Femur (tissue), 1 donor: ENCODE measurements around the gene KCTD14.
"Not testable (repeated sequence)": the region's sequence is repeated elsewhere in the genome, so short reads cannot be mapped to it uniquely, and the experiment has no call there.

ENCODE experiments used
- DNase-seq: peaks from one replicate; pipeline ENCODE4 v3.0.0-alpha.2; 2017

The KCTD14 gene

GRCh38 chr11:78045851-78046485, 22.9 kb upstream of the KCTD14 start:
- peak; percentile 91 for DNase-seq

GRCh38 chr11:78044706-78045105, 21.6 kb upstream of the KCTD14 start:
- no peak for DNase-seq

DNA sequence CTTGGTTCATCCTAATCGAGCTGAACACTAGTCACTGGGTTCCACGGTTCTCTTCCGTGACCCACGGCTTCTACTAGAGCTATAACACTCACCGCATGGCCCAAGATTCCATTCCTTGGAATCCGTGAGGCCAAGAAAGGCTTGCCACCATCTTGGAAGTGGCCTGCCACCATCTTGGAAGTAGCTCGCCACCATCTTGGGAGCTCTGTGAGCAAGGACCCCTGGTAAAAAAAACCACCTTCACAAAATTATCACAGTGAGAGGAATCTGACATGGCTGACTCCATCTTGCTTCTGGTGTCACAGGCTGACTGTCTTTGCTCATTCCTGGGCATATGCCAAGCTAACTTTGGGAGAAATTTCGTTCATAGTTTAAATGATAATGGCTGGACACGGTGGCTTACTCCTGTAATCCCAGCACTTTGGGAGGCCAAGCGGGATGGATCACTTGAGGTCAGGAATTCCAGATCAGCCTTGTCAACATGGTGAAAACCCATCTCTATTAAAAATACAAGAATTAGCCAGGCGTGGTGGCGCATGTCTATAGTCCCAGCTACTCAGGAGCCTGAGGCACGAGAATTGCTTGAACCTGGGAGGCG, 18.9 kb upstream of the KCTD14 start:
- no peak for DNase-seq

GRCh38 chr11:78041380-78041719, 18.3 kb upstream of the KCTD14 start:
- not testable (repeated sequence) for DNase-seq

- no peak for DNase-seq
These were observed 17.8 kb upstream of the KCTD14 start for GRCh38 chr11:78040691-78041379.

GRCh38 chr11:78039919-78040671, 17.0 kb upstream of the KCTD14 start:
- DNase-seq, result peak; percentile 78

- no peak for DNase-seq
These were observed 16.4 kb upstream of the KCTD14 start for GRCh38 chr11:78039391-78039918.

GRCh38 chr11:78038697-78039313, 15.7 kb upstream of the KCTD14 start:
- DNase-seq, result no peak

DNA sequence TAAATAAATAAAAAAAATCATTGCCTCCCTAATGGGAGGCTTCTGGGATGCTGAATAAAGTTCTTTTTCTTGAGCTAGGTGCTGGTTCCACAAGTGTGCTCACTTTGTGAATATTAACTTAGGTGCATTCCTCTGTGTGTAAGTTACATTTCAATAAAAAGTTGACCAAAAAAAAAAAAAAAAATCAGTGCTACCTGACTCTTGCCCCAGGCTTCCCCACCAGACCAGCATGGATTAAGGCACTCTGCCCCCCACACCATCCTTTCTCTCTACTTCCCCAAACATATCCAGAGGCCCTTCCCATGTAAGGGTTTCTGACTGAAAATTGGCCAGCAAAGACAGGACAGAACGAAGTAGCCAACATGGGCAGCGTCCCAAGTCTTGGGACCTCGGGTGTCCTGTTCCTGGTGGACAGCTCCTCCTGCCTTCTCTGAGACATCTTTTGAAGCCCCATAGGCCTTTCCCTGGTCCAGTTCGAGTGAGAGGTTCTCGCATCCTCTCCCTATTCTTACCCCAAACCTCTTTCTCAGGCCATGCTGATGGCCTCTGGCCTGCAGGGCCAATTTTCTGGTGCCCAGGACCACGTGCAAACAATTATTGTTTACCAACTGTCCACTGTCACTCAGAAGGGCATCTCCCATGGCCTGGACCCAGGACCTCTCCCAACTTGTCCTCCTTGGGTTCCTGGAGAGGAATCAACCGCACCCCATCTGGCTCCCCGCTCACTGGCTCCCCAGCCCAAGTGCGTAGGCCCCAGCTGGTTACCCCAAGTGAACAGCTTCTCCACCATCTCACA, 14.9 kb upstream of the KCTD14 start:
- DNase-seq, result no peak

DNA sequence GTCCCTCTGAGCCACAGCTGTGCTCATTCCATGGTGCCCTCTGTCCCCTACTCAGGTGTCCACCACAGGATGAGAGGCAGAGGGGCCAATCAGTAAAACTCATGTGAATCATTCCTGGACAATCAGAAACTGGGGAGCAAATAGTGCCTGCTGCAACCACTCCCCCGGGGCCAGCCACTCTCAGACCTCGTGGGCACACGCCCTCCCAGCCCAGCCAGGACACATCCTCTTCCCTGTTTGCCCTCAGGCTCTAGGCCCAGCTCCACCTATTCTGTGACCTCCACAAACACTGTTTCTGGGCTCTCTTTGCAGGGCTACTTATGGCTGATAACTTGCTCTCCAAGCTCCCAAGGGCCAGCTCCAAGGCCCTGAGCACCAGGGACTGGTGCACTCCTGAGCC, 14.0 kb upstream of the KCTD14 start:
- no peak for DNase-seq

DNA sequence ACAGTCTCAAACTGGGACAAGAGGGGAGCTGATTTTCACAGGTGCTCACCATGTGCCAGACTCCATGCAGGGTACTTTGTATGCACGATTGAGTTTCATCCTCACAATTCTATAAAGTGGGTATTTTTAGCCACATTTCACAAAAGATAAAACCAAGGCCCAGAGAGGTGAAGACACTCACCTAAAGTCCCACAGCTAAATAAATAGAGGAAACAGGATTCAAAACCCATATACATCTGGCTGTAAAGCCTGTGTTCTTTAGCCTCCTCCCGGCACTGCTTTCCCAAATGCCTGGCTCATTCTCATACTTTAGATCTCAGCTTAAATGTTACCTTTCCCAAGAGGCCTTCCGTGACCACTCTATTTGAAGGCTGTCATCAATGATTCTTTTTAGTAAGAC, 13.2 kb upstream of the KCTD14 start:
- no peak for DNase-seq

- no peak for DNase-seq
These were observed 11.5 kb upstream of the KCTD14 start for GRCh38 chr11:78034623-78035022.

DNA sequence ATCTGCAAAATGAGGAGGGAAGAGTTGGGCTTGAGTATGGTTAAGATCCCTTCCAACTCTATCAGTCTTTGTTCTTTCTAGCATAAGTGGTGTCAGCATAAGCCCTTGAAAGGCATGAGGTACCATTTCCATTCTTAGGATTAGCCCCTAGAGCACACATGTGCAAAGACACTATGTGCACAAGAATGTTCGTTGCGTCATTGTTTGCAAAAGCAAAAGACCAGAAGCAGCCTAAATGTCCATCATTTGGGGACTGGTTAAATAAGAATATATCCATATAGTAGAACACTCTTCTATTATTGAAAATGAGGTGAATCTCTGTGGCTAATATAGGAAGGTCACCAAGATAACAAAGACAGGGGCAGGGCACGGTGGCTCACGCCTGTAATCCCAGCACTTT, 10.0 kb upstream of the KCTD14 start:
- DNase-seq, result no peak

DNA sequence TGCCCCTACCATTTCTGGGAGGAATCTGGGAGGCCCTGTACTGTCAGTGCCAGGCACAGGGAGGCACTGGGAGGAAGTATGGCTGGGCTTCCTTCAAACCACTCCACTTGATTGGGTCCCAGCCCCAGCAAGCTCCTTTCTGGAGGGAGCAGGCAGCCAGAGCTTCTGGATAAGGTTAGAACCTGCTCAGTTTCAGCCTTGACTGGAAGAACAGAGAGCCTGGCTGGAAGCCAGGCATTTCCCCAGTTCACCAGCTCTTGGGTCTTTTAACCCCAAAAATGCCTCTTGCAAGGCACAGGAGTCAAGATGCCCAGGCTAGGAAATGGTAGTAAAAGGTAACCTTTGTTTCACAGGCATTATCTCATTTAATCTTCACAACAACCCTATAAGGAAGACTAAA, 9.0 kb upstream of the KCTD14 start:
- DNase-seq, result no peak

- DNase-seq, result no peak
These were observed 8.6 kb upstream of the KCTD14 start for GRCh38 chr11:78031629-78032028.

DNA sequence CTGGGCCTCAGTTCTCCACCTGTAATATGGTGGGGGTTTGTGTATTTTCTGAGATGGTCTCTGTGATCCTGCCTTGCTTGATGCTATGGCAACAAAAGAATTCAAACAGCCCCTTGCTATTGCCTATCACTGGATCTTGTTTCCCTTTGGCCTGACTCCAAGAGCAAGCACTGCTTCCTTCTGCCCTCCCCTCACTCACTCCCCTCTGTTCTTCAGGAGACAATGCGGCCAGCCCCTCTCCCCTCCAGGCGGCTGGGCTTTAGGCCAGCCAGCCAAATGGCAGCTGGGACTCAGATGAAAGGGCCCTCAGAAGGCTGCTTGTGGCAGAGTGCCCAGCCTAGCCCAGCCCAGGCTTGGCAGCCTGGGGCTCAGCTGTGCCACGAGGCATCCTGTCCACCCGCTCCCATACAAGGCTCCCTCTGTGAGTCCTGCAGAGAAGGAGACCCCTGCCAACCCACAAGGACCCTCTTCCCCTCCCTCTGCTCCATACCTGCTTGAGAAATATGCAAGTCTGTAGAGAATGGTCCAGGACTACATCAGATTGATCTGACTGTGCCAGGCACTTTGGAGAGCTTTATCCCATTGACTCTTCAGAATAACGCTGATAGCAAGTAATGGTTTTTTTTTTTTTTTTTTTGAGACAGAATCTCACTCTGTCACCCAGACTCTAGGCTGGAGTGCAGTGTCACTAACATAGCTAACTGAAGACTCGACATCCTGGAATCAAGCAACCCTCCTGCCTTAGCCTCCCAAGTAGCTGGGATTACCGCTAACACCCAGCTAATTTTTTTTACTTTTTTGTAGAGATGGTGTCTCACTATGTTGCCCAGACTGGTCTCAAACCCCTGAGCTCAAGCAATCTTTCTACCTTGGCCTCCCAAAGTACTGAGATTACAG, 7.6 kb upstream of the KCTD14 start:
- peak; percentile 91 for DNase-seq

DNA sequence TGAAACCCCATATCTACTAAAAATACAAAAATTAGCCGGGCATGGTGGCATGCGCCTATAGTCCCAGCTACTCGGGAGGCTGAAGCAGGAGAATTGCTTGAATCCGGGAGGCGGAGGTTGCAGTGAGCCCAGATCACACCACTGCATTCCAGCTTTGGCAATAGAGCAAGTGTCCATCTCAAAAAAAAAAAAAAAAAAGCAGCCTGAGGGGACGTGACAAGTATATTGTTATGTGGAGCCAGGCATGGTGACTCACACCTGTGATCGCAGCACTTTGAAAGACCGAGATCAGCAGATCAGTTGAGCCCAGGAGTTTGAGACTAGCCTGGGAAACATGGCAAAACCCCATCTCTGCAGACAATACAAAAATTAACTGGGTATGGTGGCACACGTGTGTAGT, 5.3 kb upstream of the KCTD14 start:
- not testable (repeated sequence) for DNase-seq

DNA sequence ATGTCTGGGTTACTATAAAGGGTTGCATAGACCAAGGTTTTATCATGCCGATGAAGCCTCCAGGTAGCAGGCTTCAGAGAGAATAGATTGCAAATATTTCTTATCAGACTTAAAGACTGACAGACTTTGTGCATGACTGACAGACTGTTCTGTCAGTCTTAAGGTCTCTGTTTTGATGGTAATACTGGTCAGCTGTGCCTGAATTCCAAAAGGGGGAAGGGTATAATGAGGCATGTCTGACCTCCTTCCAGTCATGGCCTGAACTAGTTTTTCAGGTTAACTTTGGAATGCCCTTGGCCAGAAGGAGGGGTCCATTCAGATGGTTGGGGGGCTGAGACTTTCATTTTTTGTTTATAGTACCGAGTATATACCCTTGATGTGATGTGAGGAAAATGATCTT, 4.7 kb upstream of the KCTD14 start:
- DNase-seq, result no peak

- DNase-seq, result no peak
These were observed 2.3 kb upstream of the KCTD14 start for GRCh38 chr11:78025378-78025777.

- no peak for DNase-seq
These were observed 350 bp upstream of the KCTD14 start for GRCh38 chr11:78023426-78023825.

DNA sequence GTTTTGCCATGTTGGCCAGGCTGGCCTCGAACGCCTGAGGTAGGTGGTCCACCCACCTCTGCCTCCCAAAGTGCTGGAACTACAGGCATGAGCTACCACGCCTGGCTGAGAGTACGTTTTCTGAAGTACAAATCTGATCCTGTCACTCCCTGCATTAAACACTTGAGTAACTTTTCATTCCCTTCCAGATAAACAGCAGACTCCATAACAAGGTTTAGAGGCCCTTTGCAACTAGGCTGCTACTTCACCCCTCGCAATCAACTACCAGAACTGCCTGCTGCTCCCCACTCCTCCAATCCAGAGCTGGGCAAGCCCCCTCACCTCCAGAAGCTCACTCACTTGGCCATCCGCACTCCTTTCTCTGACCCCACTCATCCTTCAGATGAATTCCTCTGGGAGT, 1.5 kb downstream of the KCTD14 start:
- no peak for DNase-seq
